IPS DF 4.7 (cell line): ENCODE results near the gene TOP1.

Source experiments
- DNase-seq: peaks from one replicate; pipeline ENCODE4 v3.0.0-alpha.2; 2013; ENCODE audit warnings: low spot score; ENCODE audit errors: extremely low read depth

TOP1 gene

GRCh38 chr20:41143354-41143753, 114.7 kb downstream of the TOP1 start:
- DNase-seq: no peak

GRCh38 chr20:41145317-41145716, 116.7 kb downstream of the TOP1 start:
- DNase-seq: no peak

- no peak for DNase-seq
Observed at GRCh38 chr20:41145821-41146620, 117.4 kb downstream of the TOP1 start.

- no peak for DNase-seq
Observed at GRCh38 chr20:41147767-41148191, 119.2 kb downstream of the TOP1 start.

- DNase-seq: no peak
Observed at GRCh38 chr20:41148942-41149341, 120.3 kb downstream of the TOP1 start.

- no peak for DNase-seq
Observed at GRCh38 chr20:41150664-41151063, 122.0 kb downstream of the TOP1 start.

- DNase-seq: no peak
Observed at GRCh38 chr20:41151134-41151869, 122.7 kb downstream of the TOP1 start.

GRCh38 chr20:41152108-41152757, 123.6 kb downstream of the TOP1 start:
- DNase-seq: no peak

- DNase-seq: no peak
Observed at GRCh38 chr20:41154436-41155176, 126.0 kb downstream of the TOP1 start.

- DNase-seq: no peak
Observed at GRCh38 chr20:41155261-41155660, 126.6 kb downstream of the TOP1 start.

GRCh38 chr20:41158082-41158625, 129.5 kb downstream of the TOP1 start:
- no peak for DNase-seq

GRCh38 chr20:41159547-41159946, 130.9 kb downstream of the TOP1 start:
- no peak for DNase-seq

- DNase-seq: no peak
Observed at GRCh38 chr20:41160686-41161085, 132.1 kb downstream of the TOP1 start.

- no peak for DNase-seq
Observed at GRCh38 chr20:41161886-41162285, 133.3 kb downstream of the TOP1 start.

- no peak for DNase-seq
Observed at GRCh38 chr20:41162396-41162795, 133.8 kb downstream of the TOP1 start.

- DNase-seq: no peak
Observed at GRCh38 chr20:41163821-41164220, 135.2 kb downstream of the TOP1 start.

GRCh38 chr20:41165001-41165882, 136.6 kb downstream of the TOP1 start:
- DNase-seq: no peak

GRCh38 chr20:41166201-41167117, 137.8 kb downstream of the TOP1 start:
- no peak for DNase-seq

GRCh38 chr20:41167118-41167470, 138.5 kb downstream of the TOP1 start:
- DNase-seq: no peak
